B cell (primary cell): Measurements from ENCODE around the gene TTC13. TPM values are rescaled to one million over a fixed set of nuclear protein-coding genes. Genes with fewer than 3 reads are reported as not detected.

Experiments
- ATAC-seq: fragments of 200-7000 bp; cut with Tn5 transposase; one replicate; pipeline ENCODE4 v1.10.0; 2021; ENCODE audit warnings: low read depth, mild to moderate bottlenecking, moderate number of reproducible peaks, moderate library complexity
- CTCF ChIA-PET: fragments of 350-600 bp; sonication (Branson Sonifier 250); formaldehyde crosslinking; loops from one replicate; lab custom pipeline; 2021; ENCODE audit warnings: antibody characterized with exemption, inconsistent platforms; lab: Charles Lee
- POLR2A ChIA-PET: fragments of 350-600 bp; sonication (Branson Sonifier 250); formaldehyde crosslinking; loops from one replicate; lab custom pipeline; 2021; ENCODE audit warnings: antibody characterized with exemption; lab: Charles Lee
- DNase-seq: peaks from one replicate; pipeline ENCODE4 v3.0.0; 2013
- H2AFZ ChIP-seq: 2 replicates; pipeline ENCODE4 v1.6.1; 2012; ENCODE audit warnings: mild to moderate bottlenecking, low read depth, low read length; ENCODE audit not compliant: insufficient read depth, poor library complexity, severe bottlenecking
- H3K27ac ChIP-seq, 2 donors: 1 replicate in 1 of 2; 2 replicates in 1 of 2; pipeline ENCODE4 v1.5.1; 2012 to 2013; ENCODE audit warnings: low read length in 2 of 2, mild to moderate bottlenecking in 2 of 2, moderate library complexity in 1 of 2
- H3K27me3 ChIP-seq, 4 experiments: fragments of 200-600 bp in 1 of 4; sonication (generic) in 1 of 4; replicated peaks in 1 of 4; 1 replicate in 2 of 4; 2 replicates in 2 of 4; pipeline versions ENCODE4 v1.6.1 to v1.7.0; 2013 to 2016; ENCODE audit warnings: low read length in 3 of 4, mild to moderate bottlenecking in 2 of 4, mixed read lengths in 1 of 4, moderate library complexity in 1 of 4; ENCODE audit not compliant: insufficient read depth in 4 of 4, control insufficient read depth in 3 of 4; ENCODE audit errors: control extremely low read depth in 1 of 4
- H3K36me3 ChIP-seq, 2 experiments: replicated peaks in 1 of 2; 1 replicate in 1 of 2; 2 replicates in 1 of 2; pipeline versions ENCODE4 v1.6.1 to v1.7.1; 2013; ENCODE audit warnings: low read length in 1 of 2; ENCODE audit not compliant: insufficient read depth in 2 of 2, control insufficient read depth in 1 of 2; ENCODE audit errors: control extremely low read depth in 1 of 2, extremely low read depth in 1 of 2
- H3K4me1 ChIP-seq, 2 donors: fragments of 200-600 bp in 1 of 2; sonication (generic) in 1 of 2; 1 replicate in 1 of 2; 2 replicates in 1 of 2; pipeline versions ENCODE4 v1.5.1 to v1.6.1; 2013 to 2017; ENCODE audit warnings: low read length in 2 of 2; ENCODE audit not compliant: control insufficient read depth in 2 of 2, insufficient read depth in 2 of 2
- H3K4me2 ChIP-seq: replicated peaks from 2 replicates; pipeline ENCODE3; 2012; ENCODE audit warnings: mild to moderate bottlenecking, low read depth, low read length; ENCODE audit not compliant: poor library complexity, severe bottlenecking
- H3K4me3 ChIP-seq, 5 experiments: fragments of 200-600 bp in 1 of 5; sonication (generic) in 1 of 5; 1 replicate in 3 of 5; 2 replicates in 2 of 5; pipeline versions ENCODE4 v1.5.1 to v1.7.0; 2011 to 2016; ENCODE audit warnings: low read length in 4 of 5, mild to moderate bottlenecking in 4 of 5, low read depth in 2 of 5, control low read depth in 1 of 5, moderate library complexity in 1 of 5; ENCODE audit not compliant: insufficient read depth in 1 of 5; ENCODE audit errors: control extremely low read depth in 1 of 5, extremely low read depth in 1 of 5
- H3K79me2 ChIP-seq: fragments of 200-600 bp; sonication (generic); one replicate; pipeline ENCODE4 v1.6.0; 2016; ENCODE audit warnings: low read length; ENCODE audit not compliant: control insufficient read depth, insufficient read depth
- H3K9ac ChIP-seq: fragments of 200-600 bp; sonication (generic); 2 replicates; pipeline ENCODE4 v1.6.1; 2017; ENCODE audit warnings: mild to moderate bottlenecking, low read length, moderate library complexity
- H3K9me3 ChIP-seq, 3 donors: one replicate each; pipeline versions ENCODE4 v1.6.1 to v1.7.1; 2013; ENCODE audit warnings: low read length in 2 of 3; ENCODE audit not compliant: control insufficient read depth in 2 of 3, insufficient read depth in 1 of 3; ENCODE audit errors: control extremely low read depth in 1 of 3
- H4K20me1 ChIP-seq: 2 replicates; pipeline ENCODE4 v1.6.0; 2012; ENCODE audit warnings: mild to moderate bottlenecking, low read length; ENCODE audit not compliant: insufficient read depth, control insufficient read depth, poor library complexity, severe bottlenecking
- H3K27ac Mint-ChIP-seq: one replicate; pipeline ENCODE4 v1.8.0; 2021; ENCODE audit warnings: mixed read lengths
- H3K27me3 Mint-ChIP-seq: one replicate; pipeline ENCODE4 v1.8.0; 2021; ENCODE audit warnings: mixed read lengths
- H3K4me1 Mint-ChIP-seq: one replicate; pipeline ENCODE4 v1.8.0; 2021; ENCODE audit warnings: mixed read lengths
- H3K4me3 Mint-ChIP-seq: one replicate; pipeline ENCODE4 v1.8.0; 2021; ENCODE audit warnings: mixed read lengths
- H3K9me3 Mint-ChIP-seq: one replicate; pipeline ENCODE4 v1.8.0; 2022; ENCODE audit warnings: mixed read lengths; ENCODE audit not compliant: insufficient read depth
- CTCF ChIP-seq: fragments of 200-600 bp; IDR thresholded peaks from one replicate; pipeline ENCODE4 v1.8.0; 2022; ENCODE audit warnings: antibody characterized with exemption, mild to moderate bottlenecking
- EZH2 ChIP-seq: IDR thresholded peaks from 2 replicates; pipeline ENCODE4 v1.6.1; 2012; ENCODE audit warnings: borderline replicate concordance, low read depth, mild to moderate bottlenecking, moderate library complexity, low read length; ENCODE audit not compliant: insufficient read depth, poor library complexity, severe bottlenecking
- WGBS: methylation state at CpG from one replicate; pipeline ENCODE4 v1.1.5; 2013; ENCODE audit warnings: missing lambda C conversion rate; ENCODE audit not compliant: insufficient coverage; 5-methylcytosine and 5-hydroxymethylcytosine counted together
- intact Hi-C: fragments of 100-400 bp; cut with micrococcal nuclease; formaldehyde crosslinking; loops from one replicate; pipeline ENCODE4 v1.10.0; 2022
- polyA plus RNA-seq: library from polyadenylated mRNA; depleted of rRNA; stranded (reverse); fragments of >200 nt; gene quantifications from 2 replicates; pipeline ENCODE4 v1.2.3, GENCODE V29; 2012
- total RNA-seq, 2 donors: library from RNA; stranded (reverse); fragments of 120-200 nt in 1 of 2; gene quantifications; 1 replicate in 1 of 2; 2 replicates in 1 of 2; pipeline versions ENCODE4 v1.2.3 to v1.2.4, GENCODE V29; 2013 to 2022

Gene TTC13
- total and polyA plus RNA-seq, 2 donors (not counting 1 experiment from before 2014, with no cell fraction given) = 33.9 to 55.0 TPM

- ATAC-seq = no peak
- TF ChIP-seq EZH2 (no peak), CTCF (no peak)
- Histone ChIP-seq H3K4me3 (no peak overlapping the region), H2AFZ (no peak overlapping the region), H3K36me3 (peaks cover 2 to 44% of the 10 kb centered on the region in 2 experiments), H4K20me1 (no peaks in the 10 kb centered on the region), H3K27me3 (no peaks in the 10 kb centered on the region), H3K4me2 (no peak overlapping the region), H3K9me3 (peaks cover 1 to 15% (median 11%) of the 10 kb centered on the region in 3 donors), H3K4me1 (no peaks in the 10 kb centered on the region), H3K79me2 (no peaks in the 10 kb centered on the region), H3K9ac (no peak overlapping the region), H3K27ac (no peak overlapping the region)
- Mint-ChIP-seq H3K4me3 (no peak overlapping the region), H3K27ac (no peak overlapping the region), H3K27me3 (no peaks in the 10 kb centered on the region), H3K9me3 (peaks cover 29% of the 10 kb centered on the region), H3K4me1 (no peaks in the 10 kb centered on the region)
- POLR2A ChIA-PET = no interaction called here
- DNase-seq = no peak
- intact Hi-C loops = no loop called here
- CTCF ChIA-PET = no interaction called here
Observed at GRCh38 chr1:231001892-231002291, 23.2 kb upstream of the TTC13 start.

DNA sequence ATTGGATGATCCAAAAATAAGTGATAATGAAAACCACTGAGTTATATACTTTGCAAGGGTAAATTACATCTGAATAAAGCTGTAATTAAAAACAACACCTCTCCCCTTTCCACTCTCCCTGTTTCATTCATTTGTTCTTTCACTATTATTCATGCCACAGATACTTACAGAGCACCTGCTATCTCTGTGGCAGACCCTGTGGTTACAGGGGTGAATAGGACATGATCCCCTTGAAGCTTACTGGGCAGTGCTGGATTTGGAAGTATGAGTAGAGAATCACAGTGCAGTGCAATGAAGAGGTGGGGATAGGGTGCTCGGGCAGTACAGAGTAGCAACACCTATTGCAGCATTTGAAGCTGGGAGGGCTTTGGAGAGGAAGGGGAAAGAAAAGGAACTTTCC, 22.0 kb upstream of the TTC13 start:
- no peaks in the 10 kb centered on the region for H3K4me1 Mint-ChIP-seq
- no peak overlapping the region for H3K27ac Mint-ChIP-seq
- no peak for DNase-seq
- no peak for ATAC-seq
- no peak for TF ChIP-seq EZH2
- no peak for TF ChIP-seq CTCF
- ChIA-PET CTCF (interaction anchor here (0.6 kb wide), 1 partner anchor 189 kb away, joined by 4 read pairs; no protein-coding TSS in a partner anchor), POLR2A (no interaction called here)
- WGBS = 100% methylated on average over 1 of the region's 1 CpG
- peaks cover 23% of the 10 kb centered on the region for H3K9me3 Mint-ChIP-seq
- intact Hi-C loops = no loop called here
- Histone ChIP-seq H3K9ac (no peak overlapping the region), H3K36me3 (peaks cover 2 to 56% of the 10 kb centered on the region in 2 experiments), H4K20me1 (no peaks in the 10 kb centered on the region), H3K4me1 (no peaks in the 10 kb centered on the region), H3K27me3 (no peaks in the 10 kb centered on the region), H3K9me3 (peaks cover 0 to 12% (median 11%) of the 10 kb centered on the region in 3 donors), H3K27ac (no peak overlapping the region), H3K79me2 (no peaks in the 10 kb centered on the region), H3K4me2 (no peak overlapping the region), H2AFZ (no peak overlapping the region), H3K4me3 (no peak overlapping the region)
- H3K4me3 Mint-ChIP-seq = no peak overlapping the region
- H3K27me3 Mint-ChIP-seq = no peaks in the 10 kb centered on the region
